HAP-1 (cell line): ENCODE data around the gene TLR1.
A peak's percentile ranks its signal among the peaks of the same experiment; 100 is the strongest.

Experiments used
- DNase-seq, 2 experiments: peaks; one replicate each; pipeline ENCODE4 v3.0.0-alpha.2; 2016 to 2020; ENCODE audit warnings: low spot score in 2 of 2
- H3K27me3 ChIP-seq: fragments of 250-450 bp; sonication (Bioruptor Pico); 2 replicates; pipeline ENCODE4 v1.5.1; 2020; ENCODE audit warnings: low read depth, mild to moderate bottlenecking, moderate library complexity
- H3K36me3 ChIP-seq: fragments of 250-450 bp; sonication (Bioruptor Pico); replicated peaks from 2 replicates; pipeline ENCODE4 v1.5.1; 2020; ENCODE audit warnings: mild to moderate bottlenecking
- H3K4me1 ChIP-seq: fragments of 250-450 bp; sonication (Bioruptor Pico); 2 replicates; pipeline ENCODE4 v1.5.1; 2020; ENCODE audit warnings: mild to moderate bottlenecking
- H3K4me3 ChIP-seq: fragments of 250-450 bp; sonication (Bioruptor Pico); 2 replicates; pipeline ENCODE4 v1.5.1; 2020; ENCODE audit warnings: mild to moderate bottlenecking, moderate library complexity
- H3K9me3 ChIP-seq: fragments of 250-450 bp; sonication (Bioruptor Pico); 2 replicates; pipeline ENCODE4 v1.5.1; 2020; ENCODE audit warnings: mild to moderate bottlenecking, moderate library complexity
- in situ Hi-C: fragments of 300-500 bp; cut with MboI; formaldehyde crosslinking; loops from 3 replicates; pipeline ENCODE4 v1.14.3; 2020; ENCODE audit warnings: low sequenced_read_pairs, inconsistent platforms, mixed read lengths

TLR1 gene

DNA sequence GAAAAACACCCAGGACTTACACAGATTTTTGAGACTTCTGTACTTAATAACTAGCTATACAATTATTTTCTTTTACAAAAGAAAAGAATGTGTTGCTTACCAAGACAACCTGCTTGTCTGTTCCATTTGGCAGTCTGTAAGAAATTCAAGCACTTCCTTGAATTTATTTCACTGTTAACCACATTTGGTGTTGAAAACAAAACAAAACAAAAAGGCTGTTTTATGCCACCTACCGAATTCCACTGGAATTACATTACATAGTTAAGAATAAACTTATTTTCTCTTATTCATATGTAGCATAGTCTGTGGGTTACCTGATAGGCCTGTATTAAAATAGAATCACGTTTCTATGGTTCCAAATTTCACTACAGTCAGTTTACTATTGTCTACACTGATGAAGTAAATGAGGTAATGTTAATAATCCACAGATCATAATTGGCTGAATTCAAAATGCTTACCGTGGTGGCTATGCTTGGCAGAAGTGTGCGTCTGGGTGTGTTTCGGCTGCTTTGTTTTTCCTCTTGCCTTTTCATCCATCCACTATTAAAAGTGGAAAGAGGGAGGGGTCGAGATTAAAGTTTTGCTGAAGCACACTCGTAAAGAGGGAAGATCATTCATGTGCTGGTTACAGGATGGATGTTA lies at the start of gene TLR1:
Gene TLR1, minus strand, starts transcription at position 138 of the 642 bp plus-strand sequence. CDS start 5,960 bp downstream, outside the sequence.
- in situ Hi-C loops = no loop called here
- DNase-seq = peak in 1 of 2 experiments; percentile 38

GRCh38 chr4:38846015-38846414 lies 41.4 kb upstream of the TLR1 start:
- Histone ChIP-seq H3K4me3 (no peak overlapping the region), H3K27me3 (no peaks in the 10 kb centered on the region; the same call in 1 of the 2 replicates), H3K4me1 (no peaks in the 10 kb centered on the region), H3K9me3 (no peaks in the 10 kb centered on the region), H3K36me3 (no peaks in the 10 kb centered on the region)
- DNase-seq = no peak
- in situ Hi-C loops = loop anchor here (10.0 kb wide), 1 partner anchor 81 kb away; no protein-coding TSS in a partner anchor

More for the DNA sequence above, at the start of gene TLR1:
- no peaks in the 10 kb centered on the region for H3K4me1 ChIP-seq
- H3K4me3 ChIP-seq = no peak within 1 kb of the TSS
- H3K27me3 ChIP-seq = no peaks in the 10 kb centered on the region
- no peaks in the 10 kb centered on the region for H3K36me3 ChIP-seq
- no peaks in the 10 kb centered on the region; the same call in 1 of the 2 replicates for H3K9me3 ChIP-seq

DNA sequence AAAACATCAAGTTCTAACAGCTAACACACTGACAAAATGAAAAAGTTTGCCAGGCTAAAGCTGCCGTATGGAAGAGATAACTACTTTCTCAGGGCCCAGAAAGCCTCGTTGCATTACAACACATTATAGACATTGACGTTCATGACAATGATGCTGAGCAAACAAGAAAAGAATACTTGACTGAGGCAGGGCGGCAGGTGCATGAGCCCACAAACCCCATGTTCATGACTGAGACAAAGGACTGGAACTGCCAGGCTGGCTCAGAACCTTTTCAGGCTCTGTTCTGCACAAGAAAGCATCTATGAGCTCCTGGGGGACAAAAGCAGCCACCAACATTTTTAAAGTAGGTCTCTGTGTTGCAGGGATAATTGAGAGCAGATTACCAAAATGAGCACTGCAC lies 38.4 kb upstream of the TLR1 start:
- no peak overlapping the region for H3K4me3 ChIP-seq
- peak in 1 of 2 experiments; percentile 17 for DNase-seq

DNA sequence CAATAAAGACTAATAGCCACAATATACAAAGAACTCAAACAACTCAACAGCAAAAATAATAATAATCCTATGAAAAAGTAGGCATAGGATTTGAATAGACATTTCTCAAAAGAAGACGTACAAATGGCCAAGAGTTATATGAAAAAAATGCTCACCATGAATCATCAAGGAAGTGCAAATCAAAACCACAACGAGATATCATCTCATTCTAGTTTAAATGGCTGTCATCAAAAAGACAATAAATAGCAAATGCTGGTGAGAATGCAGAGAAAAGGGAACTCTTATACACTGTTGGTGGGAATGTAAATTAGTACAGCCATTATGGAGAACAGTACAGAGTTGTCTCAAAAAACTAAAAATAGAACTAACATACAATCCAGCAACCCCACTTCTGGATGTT lies 33.3 kb upstream of the TLR1 start:
- H3K4me3 ChIP-seq = no peak overlapping the region
- DNase-seq = no peak
- no peaks in the 10 kb centered on the region for H3K27me3 ChIP-seq
- no peaks in the 10 kb centered on the region for H3K9me3 ChIP-seq
- in situ Hi-C loops = no loop called here
- no peaks in the 10 kb centered on the region for H3K4me1 ChIP-seq
- no peaks in the 10 kb centered on the region for H3K36me3 ChIP-seq

More for the DNA sequence above, 38.4 kb upstream of the TLR1 start:
- in situ Hi-C loops = loop anchor here (10.0 kb wide), 1 partner anchor 78 kb away; no protein-coding TSS in a partner anchor
- Histone ChIP-seq H3K4me1 (no peaks in the 10 kb centered on the region), H3K9me3 (no peaks in the 10 kb centered on the region), H3K27me3 (no peaks in the 10 kb centered on the region; the same call in 1 of the 2 replicates), H3K36me3 (no peaks in the 10 kb centered on the region)

GRCh38 chr4:38837334-38837733 lies 32.7 kb upstream of the TLR1 start:
- Histone ChIP-seq H3K27me3 (no peaks in the 10 kb centered on the region), H3K4me1 (no peaks in the 10 kb centered on the region), H3K4me3 (no peak overlapping the region), H3K36me3 (no peaks in the 10 kb centered on the region), H3K9me3 (no peaks in the 10 kb centered on the region)
- in situ Hi-C loops = no loop called here
- no peak for DNase-seq

DNA sequence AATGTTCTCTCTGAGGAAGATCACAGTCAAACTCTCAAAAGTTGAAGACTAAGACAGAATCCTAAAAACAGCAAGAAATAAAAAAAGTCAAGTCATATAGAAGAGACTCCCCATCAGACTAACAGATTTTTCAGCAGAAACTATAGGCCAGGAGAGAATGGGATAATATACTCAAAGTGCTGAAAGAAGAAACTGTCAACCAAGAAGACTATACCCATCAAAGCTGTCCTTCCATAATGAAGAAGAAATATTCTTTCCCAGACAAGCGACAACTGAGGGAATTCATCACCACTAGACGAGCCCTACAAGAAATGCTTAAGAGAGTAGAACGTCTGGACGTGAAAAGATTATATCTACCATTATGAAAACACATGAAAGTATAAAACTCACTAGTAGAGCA lies 30.0 kb upstream of the TLR1 start:
- H3K27me3 ChIP-seq = no peaks in the 10 kb centered on the region
- no peaks in the 10 kb centered on the region for H3K4me1 ChIP-seq
- in situ Hi-C loops = no loop called here
- no peak overlapping the region for H3K4me3 ChIP-seq
- no peaks in the 10 kb centered on the region for H3K9me3 ChIP-seq
- no peaks in the 10 kb centered on the region for H3K36me3 ChIP-seq
- no peak for DNase-seq

GRCh38 chr4:38832624-38833528 lies 28.3 kb upstream of the TLR1 start:
- no peaks in the 10 kb centered on the region for H3K4me1 ChIP-seq
- no peak overlapping the region for H3K4me3 ChIP-seq
- DNase-seq = no peak
- H3K36me3 ChIP-seq = no peaks in the 10 kb centered on the region
- no peaks in the 10 kb centered on the region for H3K27me3 ChIP-seq
- H3K9me3 ChIP-seq = 0 out of 2 replicates have a peak, but pooled peaks cover 3% of the 10 kb centered on the region
- in situ Hi-C loops = no loop called here

DNA sequence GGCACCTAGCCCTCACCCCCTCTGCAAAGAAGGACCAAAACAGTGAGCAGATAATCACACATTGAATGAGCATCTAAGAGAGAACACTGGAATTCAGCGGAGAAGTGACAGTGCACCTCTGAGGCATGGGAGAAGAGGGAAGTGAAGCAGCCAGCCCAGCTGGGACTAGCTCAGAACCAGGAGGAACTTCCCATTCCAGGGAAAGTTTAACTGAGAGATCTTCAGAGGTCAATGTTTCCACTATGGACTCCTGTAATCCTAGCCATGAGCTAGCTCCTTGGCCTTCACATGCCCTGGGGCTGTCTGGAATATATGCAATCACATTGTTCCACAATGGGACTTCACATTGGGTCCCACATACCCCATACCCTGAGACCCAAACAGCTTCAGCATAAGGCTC lies 27.6 kb upstream of the TLR1 start:
- no peak for DNase-seq
- H3K9me3 ChIP-seq = 0 out of 2 replicates have a peak, but pooled peaks cover 3% of the 10 kb centered on the region
- in situ Hi-C loops = no loop called here
- no peaks in the 10 kb centered on the region for H3K27me3 ChIP-seq
- no peak overlapping the region for H3K4me3 ChIP-seq
- no peaks in the 10 kb centered on the region for H3K4me1 ChIP-seq
- no peaks in the 10 kb centered on the region for H3K36me3 ChIP-seq

DNA sequence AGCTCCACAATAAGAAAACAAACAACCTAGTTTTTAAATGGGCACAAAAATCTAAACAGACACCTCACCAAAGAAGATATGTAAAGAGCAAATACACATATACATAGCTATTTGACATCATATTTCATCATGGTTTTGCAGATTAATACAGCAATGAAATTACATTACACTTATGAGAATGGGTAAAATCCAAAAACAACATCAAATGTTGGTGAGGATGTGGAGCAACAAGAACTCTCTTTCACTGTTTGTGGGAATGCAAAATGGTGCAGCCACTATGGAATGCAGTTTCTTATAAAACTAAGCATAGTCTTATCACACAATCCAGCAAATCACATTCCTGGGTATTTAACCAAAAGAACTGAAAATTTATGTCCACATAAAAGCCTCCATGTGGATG lies 27.1 kb upstream of the TLR1 start:
- H3K4me3 ChIP-seq = no peak overlapping the region
- no peak for DNase-seq
- no peaks in the 10 kb centered on the region for H3K27me3 ChIP-seq
- in situ Hi-C loops = no loop called here
- H3K9me3 ChIP-seq = 0 out of 2 replicates have a peak, but pooled peaks cover 3% of the 10 kb centered on the region
- no peaks in the 10 kb centered on the region for H3K36me3 ChIP-seq
- no peaks in the 10 kb centered on the region for H3K4me1 ChIP-seq

- in situ Hi-C loops = no loop called here
- Histone ChIP-seq H3K36me3 (no peaks in the 10 kb centered on the region), H3K27me3 (no peaks in the 10 kb centered on the region), H3K4me1 (no peaks in the 10 kb centered on the region), H3K4me3 (no peak overlapping the region), H3K9me3 (0 out of 2 replicates have a peak, but pooled peaks cover 3% of the 10 kb centered on the region)
- DNase-seq = no peak
Observed at GRCh38 chr4:38829237-38829636, 24.6 kb upstream of the TLR1 start.

DNA sequence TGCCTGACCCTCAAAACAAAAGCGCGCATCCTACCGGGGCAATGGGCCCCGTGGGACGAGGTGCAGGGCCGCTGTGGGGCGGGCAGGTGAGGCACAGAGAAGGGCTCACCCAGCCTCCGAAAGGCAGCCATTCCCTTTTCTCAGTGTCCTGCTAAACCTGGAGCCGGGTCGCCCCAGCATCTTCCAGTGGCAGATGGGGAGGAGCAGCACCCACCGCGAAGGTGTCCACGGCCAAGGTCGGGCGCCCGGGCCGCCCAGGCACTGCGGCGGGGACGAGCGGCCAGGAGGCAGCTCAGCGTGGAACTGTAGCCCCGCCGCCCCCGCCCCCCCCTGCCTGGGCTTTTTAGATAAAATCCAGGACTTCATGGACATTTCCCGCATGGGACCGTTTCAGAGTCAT lies 19.2 kb upstream of the TLR1 start:
- Histone ChIP-seq H3K4me3 (no peak overlapping the region), H3K4me1 (no peaks in the 10 kb centered on the region), H3K27me3 (no peaks in the 10 kb centered on the region), H3K9me3 (no peaks in the 10 kb centered on the region), H3K36me3 (no peaks in the 10 kb centered on the region)
- in situ Hi-C loops = no loop called here
- no peak for DNase-seq

- Histone ChIP-seq H3K4me3 (no peak overlapping the region), H3K9me3 (no peaks in the 10 kb centered on the region), H3K27me3 (no peaks in the 10 kb centered on the region), H3K36me3 (no peaks in the 10 kb centered on the region), H3K4me1 (no peaks in the 10 kb centered on the region)
- no peak for DNase-seq
- in situ Hi-C loops = no loop called here
Observed at GRCh38 chr4:38822748-38823303, 18.2 kb upstream of the TLR1 start.

GRCh38 chr4:38821739-38822138 lies 17.1 kb upstream of the TLR1 start:
- Histone ChIP-seq H3K36me3 (no peaks in the 10 kb centered on the region), H3K9me3 (no peaks in the 10 kb centered on the region), H3K4me3 (no peak overlapping the region), H3K4me1 (no peaks in the 10 kb centered on the region), H3K27me3 (no peaks in the 10 kb centered on the region)
- no peak for DNase-seq
- in situ Hi-C loops = no loop called here
